AG04450 (cell line): ENCODE measurements around the gene MCRIP2. TPM values are rescaled to one million over a fixed set of nuclear protein-coding genes. Genes with fewer than 3 reads are reported as not detected.

Source experiments
- CTCF ChIA-PET: fragments of 300-600, 350-600 bp; formaldehyde crosslinking; extraction: SDS; loops from one replicate; lab custom pipeline; 2022; ENCODE audit warnings: antibody characterized with exemption, inconsistent platforms; lab: Charles Lee
- POLR2A ChIA-PET: fragments of 350-600 bp; formaldehyde crosslinking; extraction: SDS; loops from one replicate; lab custom pipeline; 2021; ENCODE audit warnings: antibody characterized with exemption, inconsistent platforms; lab: Yijun Ruan, JAX
- DNase-seq: peaks from one replicate; pipeline ENCODE4 v3.0.0-alpha.2; 2011; ENCODE audit warnings: low read depth, low spot score
- H3K27ac ChIP-seq: one replicate; pipeline ENCODE4 v1.5.1; 2012; ENCODE audit warnings: low read depth, low read length, control low read depth
- H3K27me3 ChIP-seq: one replicate; pipeline ENCODE4 v1.6.0; 2012; ENCODE audit warnings: low read length; ENCODE audit not compliant: control insufficient read depth, insufficient read depth
- H3K4me3 ChIP-seq: 2 replicates; pipeline ENCODE4 v1.5.1; 2011; ENCODE audit warnings: mild to moderate bottlenecking, low read depth, low read length, control low read depth
- H3K9me3 ChIP-seq: 2 replicates; pipeline ENCODE4 v1.5.1; 2012; ENCODE audit warnings: low read length; ENCODE audit not compliant: control insufficient read depth, insufficient read depth
- polyA plus RNA-seq: library from polyadenylated mRNA; depleted of rRNA; stranded (reverse); fragments of >200 nt; gene quantifications from 2 replicates; pipeline ENCODE4 v1.2.3, GENCODE V29; 2011
- TF ChIP-seq, protein P1 (sequence below): IDR thresholded peaks from 2 replicates; pipeline ENCODE4 v1.5.1; 2011; ENCODE audit warnings: low read depth, low read length, control low read depth, inconsistent platforms

MCRIP2 gene
- polyA plus RNA-seq, 1 experiment, result 6.7 TPM

DNA sequence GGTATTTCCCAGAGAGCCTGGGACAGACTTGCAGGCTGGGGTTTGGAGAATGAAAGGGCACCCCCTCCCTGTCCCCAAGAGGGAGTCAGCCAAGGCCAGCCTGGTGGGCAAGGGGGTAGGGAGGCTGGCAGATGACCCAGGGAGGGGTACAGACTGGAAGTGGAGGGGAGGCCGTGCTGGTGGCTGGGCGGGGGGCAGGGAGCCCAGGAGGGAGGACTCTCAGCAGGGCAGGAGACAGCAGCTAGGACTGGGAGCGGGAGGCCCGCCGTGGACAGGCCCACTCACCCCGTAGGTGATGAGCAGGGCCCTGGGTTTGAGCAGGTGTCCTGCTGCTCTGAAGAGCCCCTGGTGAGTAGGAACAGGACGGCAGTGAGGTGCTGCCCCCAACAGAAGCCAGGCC, 6.6 kb upstream of the MCRIP2 start:
- Histone ChIP-seq H3K4me3 (peak overlapping the region; percentile 84), H3K27me3 (no peaks in the 10 kb centered on the region), H3K27ac (no peak overlapping the region), H3K9me3 (no peaks in the 10 kb centered on the region; the same call in 1 of the 2 replicates)
- POLR2A ChIA-PET, result no interaction called here
- TF ChIP-seq, protein P1, sequence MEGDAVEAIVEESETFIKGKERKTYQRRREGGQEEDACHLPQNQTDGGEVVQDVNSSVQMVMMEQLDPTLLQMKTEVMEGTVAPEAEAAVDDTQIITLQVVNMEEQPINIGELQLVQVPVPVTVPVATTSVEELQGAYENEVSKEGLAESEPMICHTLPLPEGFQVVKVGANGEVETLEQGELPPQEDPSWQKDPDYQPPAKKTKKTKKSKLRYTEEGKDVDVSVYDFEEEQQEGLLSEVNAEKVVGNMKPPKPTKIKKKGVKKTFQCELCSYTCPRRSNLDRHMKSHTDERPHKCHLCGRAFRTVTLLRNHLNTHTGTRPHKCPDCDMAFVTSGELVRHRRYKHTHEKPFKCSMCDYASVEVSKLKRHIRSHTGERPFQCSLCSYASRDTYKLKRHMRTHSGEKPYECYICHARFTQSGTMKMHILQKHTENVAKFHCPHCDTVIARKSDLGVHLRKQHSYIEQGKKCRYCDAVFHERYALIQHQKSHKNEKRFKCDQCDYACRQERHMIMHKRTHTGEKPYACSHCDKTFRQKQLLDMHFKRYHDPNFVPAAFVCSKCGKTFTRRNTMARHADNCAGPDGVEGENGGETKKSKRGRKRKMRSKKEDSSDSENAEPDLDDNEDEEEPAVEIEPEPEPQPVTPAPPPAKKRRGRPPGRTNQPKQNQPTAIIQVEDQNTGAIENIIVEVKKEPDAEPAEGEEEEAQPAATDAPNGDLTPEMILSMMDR, result no peak
- CTCF ChIA-PET, result no interaction called here
- no peak for DNase-seq

DNA sequence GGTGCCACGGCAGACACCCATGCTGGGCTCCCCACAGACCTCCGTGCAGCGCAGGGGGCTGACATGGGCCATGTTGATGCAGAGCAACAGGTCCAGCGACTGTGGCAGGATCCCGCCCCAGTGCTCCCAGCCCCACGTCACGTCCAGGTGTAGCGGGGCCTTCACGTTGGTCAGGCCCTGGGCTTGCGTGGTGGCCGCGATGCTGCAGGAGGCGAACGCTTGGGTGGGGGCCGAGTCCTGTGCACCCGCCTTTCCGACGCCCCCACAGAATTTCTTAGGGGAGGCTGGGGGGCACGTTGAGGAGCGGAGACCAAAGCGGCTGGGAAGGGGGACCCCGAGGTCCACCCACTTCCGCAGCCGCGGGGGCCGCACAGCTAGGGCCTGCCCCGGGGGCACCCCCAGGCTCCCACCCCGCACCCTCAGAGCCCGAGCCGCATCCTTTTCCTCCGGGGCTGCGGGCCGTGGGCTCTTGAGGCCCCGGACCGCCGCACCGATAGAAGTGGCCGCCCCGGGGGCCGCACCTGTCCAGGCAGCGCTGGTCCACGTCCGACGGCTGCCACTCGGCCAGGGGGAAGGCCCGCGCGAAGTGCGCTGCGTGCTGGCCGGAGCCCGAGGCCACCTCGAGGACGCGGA, 5.9 kb upstream of the MCRIP2 start:
- ChIA-PET POLR2A (interaction anchor here (0.7 to 1.0 kb wide), 5 partner anchors 8 to 153 kb away, joined by 3 to 10 read pairs (median 5); partner anchors contain the start of genes CAPN15, CHTF18, RPUSD1 and WDR90), CTCF (no interaction called here)
- TF ChIP-seq, protein P1, result no peak

DNA sequence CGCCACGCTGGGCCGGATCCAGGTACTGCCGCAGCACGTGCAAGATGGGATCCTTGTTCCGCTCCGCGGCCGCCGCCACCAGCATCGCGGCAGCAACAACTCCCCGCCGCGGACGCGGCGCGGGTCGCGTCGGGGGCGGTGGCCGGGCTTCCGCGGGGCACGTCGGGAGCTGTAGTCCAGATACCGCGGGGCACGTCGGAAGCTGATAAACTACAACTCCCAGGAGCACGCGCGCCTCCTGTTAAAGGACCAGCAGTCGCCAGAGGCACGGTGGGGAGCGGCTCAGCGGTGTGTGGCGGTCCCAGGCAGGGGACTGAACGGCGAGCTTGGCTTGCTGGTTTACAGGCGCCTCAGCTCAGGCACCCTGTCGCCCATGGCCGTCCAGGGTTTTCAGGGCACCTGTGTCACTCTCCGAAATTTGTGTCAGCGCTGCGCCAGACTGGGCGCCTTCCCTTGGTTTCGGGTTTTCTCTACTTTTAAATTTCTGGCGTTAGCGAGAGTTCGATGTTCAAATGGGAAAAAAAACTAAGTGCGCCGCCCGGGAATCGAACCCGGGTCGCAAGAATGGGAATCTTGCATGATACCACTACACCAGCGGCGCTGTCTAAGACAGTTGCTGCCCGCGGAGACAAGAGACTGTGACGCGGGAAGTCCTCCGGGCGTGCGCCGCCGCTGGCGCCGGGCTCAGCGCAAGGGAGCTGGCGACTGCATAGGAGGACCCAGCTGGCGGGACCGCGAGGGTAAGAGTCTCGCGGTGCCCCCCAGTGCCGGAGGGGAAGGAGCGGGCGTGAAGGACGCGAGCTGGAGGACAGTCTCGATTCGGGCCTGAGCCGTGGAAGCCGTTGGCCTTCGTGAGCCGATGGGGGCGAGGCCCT, 5.2 kb upstream of the MCRIP2 start, which contains the start of gene METTL26:
Gene METTL26, minus strand, starts transcription at position 100 of the 875 bp plus-strand sequence. Its CDS starts 15 bp downstream, at position 85.
- ChIA-PET CTCF (no interaction called here), POLR2A (interaction anchor here (0.7 to 1.0 kb wide), 5 partner anchors 9 to 152 kb away, joined by 3 to 10 read pairs (median 5); partner anchors contain the start of genes CAPN15, CHTF18, RPUSD1 and WDR90)
- TF ChIP-seq, protein P1, result no peak
- Histone ChIP-seq H3K27ac (peak within 1 kb of the TSS; percentile 89), H3K9me3 (no peaks in the 10 kb centered on the region; the same call in 1 of the 2 replicates), H3K4me3 (peak within 1 kb of the TSS; percentile 84), H3K27me3 (no peaks in the 10 kb centered on the region)
- DNase-seq, result peak; percentile 78

More for the DNA sequence above, 5.9 kb upstream of the MCRIP2 start:
- H3K27ac ChIP-seq, result peak overlapping the region; percentile 21
- peak overlapping the region; percentile 84 for H3K4me3 ChIP-seq
- DNase-seq, result no peak
- no peaks in the 10 kb centered on the region; the same call in 1 of the 2 replicates for H3K9me3 ChIP-seq
- no peaks in the 10 kb centered on the region for H3K27me3 ChIP-seq

DNA sequence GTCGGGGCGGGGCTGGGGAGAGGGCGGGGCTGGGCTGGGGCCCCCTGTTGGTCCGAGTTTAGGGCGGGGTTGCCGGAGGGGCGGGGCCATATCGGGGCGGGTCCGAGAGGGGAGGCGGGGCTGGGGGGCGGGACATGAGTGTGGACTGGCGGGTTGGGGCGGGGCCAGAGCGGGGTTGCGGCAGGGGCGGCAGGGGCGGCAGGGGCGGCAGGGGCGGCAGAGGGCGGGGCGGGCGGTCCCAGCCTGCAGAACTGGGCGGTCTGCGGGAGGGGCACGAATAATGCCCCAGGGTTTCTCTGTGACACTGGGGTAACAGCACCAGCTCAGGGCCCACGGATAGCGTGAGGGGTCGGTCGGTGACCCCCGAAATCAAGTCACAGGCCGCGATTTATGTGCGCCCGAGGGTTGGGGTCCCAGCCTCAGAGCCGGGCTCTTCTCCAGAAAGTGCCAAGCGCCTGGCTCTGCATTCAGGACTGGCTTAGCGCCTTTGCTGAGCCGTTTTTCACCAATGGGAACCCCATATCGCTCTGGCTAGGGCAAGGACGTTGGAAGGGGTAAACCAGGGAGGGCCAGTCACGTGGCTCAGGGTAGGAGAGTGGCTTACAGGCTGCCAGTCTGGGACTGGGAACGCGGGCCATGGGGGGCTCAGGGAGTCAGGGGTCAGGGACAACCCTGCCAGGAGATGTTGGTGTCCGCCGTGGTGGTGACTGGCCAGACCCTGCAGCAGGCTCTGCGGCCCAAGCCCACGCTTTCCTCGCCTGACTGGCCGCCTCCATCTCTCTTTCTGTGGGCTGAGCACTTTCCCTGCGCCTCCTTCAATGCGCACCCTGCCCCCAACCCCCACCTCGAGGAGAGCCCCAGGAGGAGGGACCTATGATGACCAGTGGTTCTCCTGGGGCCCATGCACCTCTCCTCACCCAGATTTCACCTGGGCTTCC, 4.3 kb upstream of the MCRIP2 start:
- no peaks in the 10 kb centered on the region for H3K27me3 ChIP-seq
- CTCF ChIA-PET, result no interaction called here
- no peaks in the 10 kb centered on the region; the same call in 1 of the 2 replicates for H3K9me3 ChIP-seq
- no peak overlapping the region for H3K27ac ChIP-seq
- POLR2A ChIA-PET, result no interaction called here
- peak overlapping the region; percentile 84 for H3K4me3 ChIP-seq
- TF ChIP-seq, protein P1, result no peak
- peak; percentile 72 for DNase-seq
